Neural cell (in vitro differentiated cells): ENCODE results near the gene RAB3IL1. TPM values are rescaled to one million over a fixed set of nuclear protein-coding genes. Genes with fewer than 3 reads are reported as not detected.

Experiments
- H2AFZ ChIP-seq: fragments of 200-600, 300-800 bp; sonication (generic), shearing (Covaris generic); 2 replicates; pipeline ENCODE4 v1.6.0; 2014; ENCODE audit warnings: low read depth, mild to moderate bottlenecking, antibody characterized with exemption, low read length, moderate library complexity
- H3F3A ChIP-seq: fragments of 200-600 bp; shearing (Covaris generic); 2 replicates; pipeline ENCODE4 v1.6.1; 2016; ENCODE audit warnings: mild to moderate bottlenecking, moderate library complexity, mixed read lengths, antibody characterized with exemption, low read length; ENCODE audit not compliant: insufficient read depth, poor library complexity, severe bottlenecking
- H3K27ac ChIP-seq: fragments of 200-600, 300-800 bp; sonication (generic), shearing (Covaris generic); 2 replicates; pipeline ENCODE4 v1.5.1; 2014; ENCODE audit warnings: mild to moderate bottlenecking, low read length, moderate library complexity
- H3K27me3 ChIP-seq: fragments of 300-800, 200-600 bp; sonication (generic), shearing (Covaris generic); 2 replicates; pipeline ENCODE4 v1.6.0; 2014; ENCODE audit warnings: mild to moderate bottlenecking, low read depth, low read length, moderate library complexity; ENCODE audit not compliant: insufficient read depth
- H3K36me3 ChIP-seq: fragments of 300-800, 200-600 bp; sonication (generic), shearing (Covaris generic); 2 replicates; pipeline ENCODE4 v1.5.1; 2014; ENCODE audit warnings: mild to moderate bottlenecking, antibody characterized with exemption, low read length, moderate library complexity; ENCODE audit not compliant: insufficient read depth
- H3K4me2 ChIP-seq: fragments of 300-800, 200-600 bp; sonication (generic), shearing (Covaris generic); 2 replicates; pipeline ENCODE4 v1.6.0; 2014; ENCODE audit warnings: mild to moderate bottlenecking, low read length
- H3K4me3 ChIP-seq: fragments of 300-800, 200-600 bp; sonication (generic), shearing (Covaris generic); 2 replicates; pipeline ENCODE4 v1.5.1; 2014; ENCODE audit warnings: mild to moderate bottlenecking, low read length, moderate library complexity
- H3K79me2 ChIP-seq: fragments of 200-600 bp; shearing (Covaris generic); replicated peaks from 2 replicates; pipeline ENCODE4 v1.6.0; 2014; ENCODE audit warnings: mild to moderate bottlenecking, low read length, moderate library complexity; ENCODE audit not compliant: insufficient read depth
- H3K9ac ChIP-seq: fragments of 300-800, 200-600 bp; sonication (generic), shearing (Covaris generic); 2 replicates; pipeline ENCODE4 v1.6.1; 2016; ENCODE audit warnings: mild to moderate bottlenecking, low read length, mixed read lengths
- H3K9me2 ChIP-seq: fragments of 200-600 bp; shearing (Covaris generic); 2 replicates; pipeline ENCODE4 v1.6.1; 2016; ENCODE audit warnings: mild to moderate bottlenecking, low read length, mixed read lengths; ENCODE audit not compliant: insufficient read depth
- H3K9me3 ChIP-seq: fragments of 200-600, 300-800 bp; sonication (generic), shearing (Covaris generic); 2 replicates; pipeline ENCODE4 v1.6.1; 2016; ENCODE audit warnings: mild to moderate bottlenecking, mixed run types, low read length, moderate library complexity, mixed read lengths
- H4K20me1 ChIP-seq: fragments of 200-600 bp; shearing (Covaris generic); 2 replicates; pipeline ENCODE4 v1.6.1; 2016; ENCODE audit warnings: mild to moderate bottlenecking, mixed run types; ENCODE audit not compliant: insufficient read depth
- EP300 ChIP-seq: fragments of 450-650 bp; conservative IDR thresholded peaks from 2 replicates; pipeline ENCODE4 v1.6.1; 2014; ENCODE audit warnings: antibody characterized with exemption, mild to moderate bottlenecking, moderate library complexity; ENCODE audit not compliant: poor library complexity, severe bottlenecking
- EZH2 ChIP-seq: fragments of 200-600, 300-800 bp; shearing (Covaris generic), sonication (generic); IDR thresholded peaks from 2 replicates; pipeline ENCODE4 v1.6.1; 2014; ENCODE audit warnings: antibody characterized with exemption, low read length, borderline replicate concordance, mild to moderate bottlenecking; ENCODE audit not compliant: insufficient read depth, poor library complexity, severe bottlenecking
- MXI1 ChIP-seq: fragments of 450-650 bp; conservative IDR thresholded peaks from 2 replicates; pipeline ENCODE4 v1.6.1; 2014; ENCODE audit warnings: antibody characterized with exemption, mild to moderate bottlenecking; ENCODE audit not compliant: poor library complexity, severe bottlenecking
- POLR2AphosphoS5 ChIP-seq: IDR thresholded peaks from 2 replicates; pipeline ENCODE4 v1.6.1; 2012
- RAD21 ChIP-seq: fragments of 450-650 bp; conservative IDR thresholded peaks from 2 replicates; pipeline ENCODE4 v1.6.1; 2014; ENCODE audit warnings: antibody characterized with exemption, mild to moderate bottlenecking, moderate library complexity
- SMC3 ChIP-seq: fragments of 450-650 bp; conservative IDR thresholded peaks from 2 replicates; pipeline ENCODE4 v1.6.1; 2014; ENCODE audit warnings: antibody characterized with exemption, mild to moderate bottlenecking, moderate library complexity; ENCODE audit not compliant: poor library complexity
- TAF1 ChIP-seq: IDR thresholded peaks from 2 replicates; pipeline ENCODE4 v1.6.1; 2012; ENCODE audit warnings: low read depth
- polyA plus RNA-seq: library from polyadenylated mRNA; depleted of rRNA; stranded (reverse); fragments of >200 nt; gene quantifications from 2 replicates; pipeline ENCODE4 v1.2.3, GENCODE V29; 2014
- TF ChIP-seq, protein P1 (sequence below): fragments of 450-650 bp; IDR thresholded peaks from 2 replicates; pipeline ENCODE4 v1.5.1; 2014; ENCODE audit warnings: antibody characterized with exemption, mild to moderate bottlenecking, moderate library complexity; ENCODE audit not compliant: poor library complexity, severe bottlenecking
- TF ChIP-seq, protein P2 (sequence below): IDR thresholded peaks from 2 replicates; pipeline ENCODE4 v1.6.1; 2012; ENCODE audit warnings: borderline replicate concordance

RAB3IL1 gene
- polyA plus RNA-seq, 1 donor from 2014 or later, result 1.6 TPM

DNA sequence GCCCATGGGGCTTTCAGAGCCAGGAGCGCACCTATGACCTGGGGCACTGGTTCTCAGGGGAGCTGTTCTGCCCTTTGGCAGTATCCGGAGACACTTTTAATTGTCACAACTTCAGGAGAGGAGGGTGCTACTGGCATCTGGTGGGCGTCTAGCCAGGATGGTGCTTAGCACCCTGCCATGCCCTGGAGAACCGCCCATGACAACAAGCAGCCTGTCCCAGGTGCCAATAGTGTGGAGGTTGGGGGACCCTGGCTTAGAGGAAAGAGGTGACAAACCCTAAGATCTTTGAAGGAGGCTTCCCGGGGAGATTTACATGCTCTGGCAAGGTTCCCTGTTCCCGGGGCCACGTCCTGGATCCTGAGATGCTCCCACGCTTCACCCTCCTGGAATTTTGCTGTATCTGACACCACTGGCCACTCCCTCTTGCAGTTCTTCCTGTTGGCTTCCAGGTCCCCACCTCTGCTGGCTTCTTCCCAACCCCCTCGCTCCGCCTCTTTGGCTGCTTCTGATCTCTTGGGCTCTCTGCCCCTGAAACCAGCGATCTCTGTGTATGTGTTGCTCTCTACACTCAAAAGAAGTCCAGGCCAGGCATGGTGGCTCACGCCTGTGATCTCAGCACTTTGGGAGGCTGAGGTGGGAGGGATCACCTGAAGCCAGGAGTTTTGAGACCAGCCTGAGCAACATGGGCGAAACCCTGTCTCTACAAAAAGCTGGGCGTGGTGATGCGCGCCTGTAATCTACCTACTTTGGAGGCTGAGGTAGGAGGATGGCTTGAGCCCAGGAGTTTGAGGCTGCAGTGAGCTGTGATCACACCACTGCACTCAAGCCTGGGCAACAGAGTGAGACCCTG, 57.1 kb downstream of the RAB3IL1 start:
- TF ChIP-seq SMC3, result no peak
- TF ChIP-seq, protein P1, sequence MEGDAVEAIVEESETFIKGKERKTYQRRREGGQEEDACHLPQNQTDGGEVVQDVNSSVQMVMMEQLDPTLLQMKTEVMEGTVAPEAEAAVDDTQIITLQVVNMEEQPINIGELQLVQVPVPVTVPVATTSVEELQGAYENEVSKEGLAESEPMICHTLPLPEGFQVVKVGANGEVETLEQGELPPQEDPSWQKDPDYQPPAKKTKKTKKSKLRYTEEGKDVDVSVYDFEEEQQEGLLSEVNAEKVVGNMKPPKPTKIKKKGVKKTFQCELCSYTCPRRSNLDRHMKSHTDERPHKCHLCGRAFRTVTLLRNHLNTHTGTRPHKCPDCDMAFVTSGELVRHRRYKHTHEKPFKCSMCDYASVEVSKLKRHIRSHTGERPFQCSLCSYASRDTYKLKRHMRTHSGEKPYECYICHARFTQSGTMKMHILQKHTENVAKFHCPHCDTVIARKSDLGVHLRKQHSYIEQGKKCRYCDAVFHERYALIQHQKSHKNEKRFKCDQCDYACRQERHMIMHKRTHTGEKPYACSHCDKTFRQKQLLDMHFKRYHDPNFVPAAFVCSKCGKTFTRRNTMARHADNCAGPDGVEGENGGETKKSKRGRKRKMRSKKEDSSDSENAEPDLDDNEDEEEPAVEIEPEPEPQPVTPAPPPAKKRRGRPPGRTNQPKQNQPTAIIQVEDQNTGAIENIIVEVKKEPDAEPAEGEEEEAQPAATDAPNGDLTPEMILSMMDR, result no peak
- TF ChIP-seq POLR2AphosphoS5, result no peak
- H3K36me3 ChIP-seq, result peaks cover 5% of the 10 kb centered on the region

GRCh38 chr11:61855939-61856680, 61.3 kb downstream of the RAB3IL1 start:
- no peak overlapping the region for H3K27ac ChIP-seq
- H3F3A ChIP-seq, result no peaks in the 10 kb centered on the region
- no peaks in the 10 kb centered on the region for H3K9me2 ChIP-seq
- no peak overlapping the region for H3K9ac ChIP-seq
- H3K4me3 ChIP-seq, result no peak overlapping the region
- no peak overlapping the region for H3K4me2 ChIP-seq
- peaks cover 5% of the 10 kb centered on the region for H3K36me3 ChIP-seq
- TF ChIP-seq, protein P1, result no peak
- TF ChIP-seq TAF1 (no peak), POLR2AphosphoS5 (no peak), EZH2 (no peak), MXI1 (no peak), SMC3 (no peak), EP300 (no peak), RAD21 (no peak)
- TF ChIP-seq, protein P2, sequence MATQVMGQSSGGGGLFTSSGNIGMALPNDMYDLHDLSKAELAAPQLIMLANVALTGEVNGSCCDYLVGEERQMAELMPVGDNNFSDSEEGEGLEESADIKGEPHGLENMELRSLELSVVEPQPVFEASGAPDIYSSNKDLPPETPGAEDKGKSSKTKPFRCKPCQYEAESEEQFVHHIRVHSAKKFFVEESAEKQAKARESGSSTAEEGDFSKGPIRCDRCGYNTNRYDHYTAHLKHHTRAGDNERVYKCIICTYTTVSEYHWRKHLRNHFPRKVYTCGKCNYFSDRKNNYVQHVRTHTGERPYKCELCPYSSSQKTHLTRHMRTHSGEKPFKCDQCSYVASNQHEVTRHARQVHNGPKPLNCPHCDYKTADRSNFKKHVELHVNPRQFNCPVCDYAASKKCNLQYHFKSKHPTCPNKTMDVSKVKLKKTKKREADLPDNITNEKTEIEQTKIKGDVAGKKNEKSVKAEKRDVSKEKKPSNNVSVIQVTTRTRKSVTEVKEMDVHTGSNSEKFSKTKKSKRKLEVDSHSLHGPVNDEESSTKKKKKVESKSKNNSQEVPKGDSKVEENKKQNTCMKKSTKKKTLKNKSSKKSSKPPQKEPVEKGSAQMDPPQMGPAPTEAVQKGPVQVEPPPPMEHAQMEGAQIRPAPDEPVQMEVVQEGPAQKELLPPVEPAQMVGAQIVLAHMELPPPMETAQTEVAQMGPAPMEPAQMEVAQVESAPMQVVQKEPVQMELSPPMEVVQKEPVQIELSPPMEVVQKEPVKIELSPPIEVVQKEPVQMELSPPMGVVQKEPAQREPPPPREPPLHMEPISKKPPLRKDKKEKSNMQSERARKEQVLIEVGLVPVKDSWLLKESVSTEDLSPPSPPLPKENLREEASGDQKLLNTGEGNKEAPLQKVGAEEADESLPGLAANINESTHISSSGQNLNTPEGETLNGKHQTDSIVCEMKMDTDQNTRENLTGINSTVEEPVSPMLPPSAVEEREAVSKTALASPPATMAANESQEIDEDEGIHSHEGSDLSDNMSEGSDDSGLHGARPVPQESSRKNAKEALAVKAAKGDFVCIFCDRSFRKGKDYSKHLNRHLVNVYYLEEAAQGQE, result no peak
- no peak overlapping the region for H2AFZ ChIP-seq
- H3K27me3 ChIP-seq, result no peaks in the 10 kb centered on the region
- H3K9me3 ChIP-seq, result no peaks in the 10 kb centered on the region
- H4K20me1 ChIP-seq, result no peaks in the 10 kb centered on the region
- H3K79me2 ChIP-seq, result no peaks in the 10 kb centered on the region

More for the DNA sequence above, 57.1 kb downstream of the RAB3IL1 start:
- no peaks in the 10 kb centered on the region for H4K20me1 ChIP-seq
- no peak overlapping the region for H3K27ac ChIP-seq
- H3K27me3 ChIP-seq, result no peaks in the 10 kb centered on the region
- H3K4me3 ChIP-seq, result no peak overlapping the region
- no peak overlapping the region for H2AFZ ChIP-seq
- no peaks in the 10 kb centered on the region for H3K79me2 ChIP-seq
- no peak overlapping the region for H3K4me2 ChIP-seq
- H3F3A ChIP-seq, result no peaks in the 10 kb centered on the region
- no peaks in the 10 kb centered on the region for H3K9me2 ChIP-seq
- H3K9ac ChIP-seq, result no peak overlapping the region
- H3K9me3 ChIP-seq, result no peaks in the 10 kb centered on the region
